ENCODE results near the gene OR4D2. TPM values are rescaled to one million over a fixed set of nuclear protein-coding genes. Genes with fewer than 3 reads are reported as not detected.

The OR4D2 gene
- total RNA-seq, 2 experiments from 2014 or later, result not detected

- Histone ChIP-seq H3K27ac (ENCODE audit: low read depth in 1 of 2, low read length in 2 of 2) (no peak overlapping the region), H3K4me1 (ENCODE audit: insufficient read depth, low read length) (peaks cover 5% of the 10 kb centered on the region), H3K9me3 (ENCODE audit: control insufficient read depth in 1 of 2, insufficient read depth in 1 of 2, low read length in 2 of 2) (no peaks in the 10 kb centered on the region), H3K4me3 (ENCODE audit: low read length) (no peak overlapping the region), H3K27me3 (ENCODE audit: control insufficient read depth in 1 of 2, insufficient read depth in 2 of 2, low read length in 2 of 2) (no peaks in the 10 kb centered on the region), H3K36me3 (ENCODE audit: insufficient read depth, low read length) (peaks cover 9% of the 10 kb centered on the region)
- Mint-ChIP-seq H3K4me3 (no peak overlapping the region), H3K4me1 (ENCODE audit: low read depth) (peaks cover 4% of the 10 kb centered on the region), H3K27me3 (peaks cover 11% of the 10 kb centered on the region), H3K9me3 (no peaks in the 10 kb centered on the region), H3K27ac (no peak overlapping the region), H3K36me3 (ENCODE audit: low read depth) (peaks cover 17% of the 10 kb centered on the region)
- intact Hi-C loops (cut with DNase I, micrococcal nuclease), result loop anchor here in 1 of 2 experiments (5.0 kb wide), 1 partner anchor 244 kb away; no protein-coding TSS in a partner anchor
- TF ChIP-seq CTCF (IDR thresholded peaks at IDR 0.05), result no peak
- no peak for DNase-seq
- ChIA-PET CTCF (no interaction called here), POLR2A (no interaction called here)
- no peak for ATAC-seq (ENCODE audit: poor library complexity)
Measured at GRCh38 chr17:58202859-58203258, 36.1 kb downstream of the OR4D2 start.

- Mint-ChIP-seq H3K36me3 (ENCODE audit: low read depth) (peaks cover 32% of the 10 kb centered on the region), H3K27ac (no peak overlapping the region), H3K9me3 (no peaks in the 10 kb centered on the region), H3K4me1 (ENCODE audit: low read depth) (peaks cover 4% of the 10 kb centered on the region), H3K4me3 (no peak overlapping the region), H3K27me3 (peaks cover 4% of the 10 kb centered on the region)
- intact Hi-C loops (cut with DNase I, micrococcal nuclease), result loop anchor here in 1 of 2 experiments (5.0 kb wide), 1 partner anchor 243 kb away; no protein-coding TSS in a partner anchor
- H3K27me3 ChIP-seq (ENCODE audit: control insufficient read depth in 1 of 2, insufficient read depth in 2 of 2, low read length in 2 of 2), result no peaks in the 10 kb centered on the region
- TF ChIP-seq CTCF (IDR thresholded peaks at IDR 0.05), result no peak
- no peak for ATAC-seq (ENCODE audit: poor library complexity)
- H3K4me1 ChIP-seq (ENCODE audit: insufficient read depth, low read length), result peaks cover 5% of the 10 kb centered on the region
- H3K27ac ChIP-seq (ENCODE audit: low read depth in 1 of 2, low read length in 2 of 2), result no peak overlapping the region
- peaks cover 11% of the 10 kb centered on the region for H3K36me3 ChIP-seq (ENCODE audit: insufficient read depth, low read length)
- CTCF ChIA-PET, result no interaction called here
- POLR2A ChIA-PET, result no interaction called here
- no peak overlapping the region for H3K4me3 ChIP-seq (ENCODE audit: low read length)
- H3K9me3 ChIP-seq (ENCODE audit: control insufficient read depth in 1 of 2, insufficient read depth in 1 of 2, low read length in 2 of 2), result no peaks in the 10 kb centered on the region
- DNase-seq, result no peak
Measured at GRCh38 chr17:58204796-58205195, 38.0 kb downstream of the OR4D2 start.

DNA sequence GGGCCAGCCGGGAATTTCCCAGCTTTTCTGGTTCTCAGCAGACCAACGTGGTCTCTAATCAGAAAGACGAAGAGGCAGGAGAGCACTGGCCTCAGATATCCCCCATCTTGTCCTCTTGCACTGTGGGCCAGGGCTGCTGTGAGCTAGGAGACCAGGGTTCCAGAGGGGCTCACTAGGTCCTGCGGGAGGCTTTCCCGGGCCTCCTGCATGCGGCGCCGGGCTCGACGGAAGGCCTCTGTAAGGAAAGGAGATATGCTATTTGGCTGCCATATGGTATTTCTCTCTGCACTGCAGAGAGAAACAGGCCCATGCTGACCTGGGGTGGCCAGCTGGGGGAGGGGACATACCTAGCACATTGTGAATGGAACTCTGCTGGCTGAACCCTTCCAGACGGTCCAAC, 39.2 kb downstream of the OR4D2 start:
- Histone ChIP-seq H3K27ac (ENCODE audit: low read depth in 1 of 2, low read length in 2 of 2) (no peak overlapping the region), H3K36me3 (ENCODE audit: insufficient read depth, low read length) (peaks cover 21% of the 10 kb centered on the region), H3K4me1 (ENCODE audit: insufficient read depth, low read length) (no peaks in the 10 kb centered on the region), H3K9me3 (ENCODE audit: control insufficient read depth in 1 of 2, insufficient read depth in 1 of 2, low read length in 2 of 2) (no peaks in the 10 kb centered on the region), H3K4me3 (ENCODE audit: low read length) (no peak overlapping the region), H3K27me3 (ENCODE audit: control insufficient read depth in 1 of 2, insufficient read depth in 2 of 2, low read length in 2 of 2) (no peaks in the 10 kb centered on the region)
- no peak for ATAC-seq (ENCODE audit: poor library complexity)
- H3K36me3 Mint-ChIP-seq (ENCODE audit: low read depth), result peaks cover 43% of the 10 kb centered on the region
- ChIA-PET POLR2A (no interaction called here), CTCF (no interaction called here)
- H3K9me3 Mint-ChIP-seq, result no peaks in the 10 kb centered on the region
- TF ChIP-seq CTCF (IDR thresholded peaks at IDR 0.05), result no peak
- no peak overlapping the region for H3K27ac Mint-ChIP-seq
- no peaks in the 10 kb centered on the region for H3K4me1 Mint-ChIP-seq (ENCODE audit: low read depth)
- no peak for DNase-seq
- no peaks in the 10 kb centered on the region for H3K27me3 Mint-ChIP-seq
- no peak overlapping the region for H3K4me3 Mint-ChIP-seq
- intact Hi-C loops (cut with DNase I, micrococcal nuclease), result no loop called here
